ENCODE data around the gene CNTNAP5.
A peak's percentile ranks its signal among the peaks of the same experiment; 100 is the strongest.

CNTNAP5 gene

DNA sequence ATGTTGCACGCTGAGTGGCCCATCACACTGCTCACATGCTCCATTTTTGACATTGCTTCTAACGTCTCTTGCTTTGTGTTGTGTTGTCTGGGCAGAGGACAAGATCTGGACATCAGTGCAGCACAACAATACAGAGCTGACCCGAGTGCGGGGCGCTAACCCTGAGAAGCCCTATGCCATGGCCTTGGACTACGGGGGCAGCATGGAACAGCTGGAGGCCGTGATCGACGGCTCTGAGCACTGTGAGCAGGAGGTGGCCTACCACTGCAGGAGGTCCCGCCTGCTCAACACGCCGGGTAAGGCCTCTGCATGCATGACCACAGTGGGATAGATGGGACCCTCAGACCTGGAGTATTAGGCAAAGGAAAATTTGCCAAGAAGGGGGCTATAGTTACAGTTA is 622.6 kb downstream of the CNTNAP5 start:
- H3K4me3 ChIP-seq (ENCODE audit: insufficient read length, low read depth), result no peak overlapping the region
- H3K4me1 ChIP-seq (ENCODE audit: insufficient read depth, insufficient read length), result no peaks in the 10 kb centered on the region
- H3K9me3 ChIP-seq (ENCODE audit: insufficient read depth, low read length), result no peaks in the 10 kb centered on the region
- H3K27me3 ChIP-seq (ENCODE audit: insufficient read depth, insufficient read length), result no peaks in the 10 kb centered on the region
- H3K36me3 ChIP-seq (ENCODE audit: insufficient read depth, insufficient read length, low read length), result no peaks in the 10 kb centered on the region
- H3K9ac ChIP-seq (ENCODE audit: insufficient read length, low read depth), result no peak overlapping the region
- TF ChIP-seq YY1 (IDR thresholded peaks at IDR 0.05; ENCODE audit: insufficient read depth, insufficient read length) (no peak), ZNF274 (IDR thresholded peaks at IDR 0.05; ENCODE audit: low read depth, low read length) (no peak), SUZ12 (IDR thresholded peaks at IDR 0.05; ENCODE audit: extremely low read depth, insufficient read depth, insufficient read length) (no peak)
- no peak for DNase-seq (ENCODE audit: low read depth, low spot score)

DNA sequence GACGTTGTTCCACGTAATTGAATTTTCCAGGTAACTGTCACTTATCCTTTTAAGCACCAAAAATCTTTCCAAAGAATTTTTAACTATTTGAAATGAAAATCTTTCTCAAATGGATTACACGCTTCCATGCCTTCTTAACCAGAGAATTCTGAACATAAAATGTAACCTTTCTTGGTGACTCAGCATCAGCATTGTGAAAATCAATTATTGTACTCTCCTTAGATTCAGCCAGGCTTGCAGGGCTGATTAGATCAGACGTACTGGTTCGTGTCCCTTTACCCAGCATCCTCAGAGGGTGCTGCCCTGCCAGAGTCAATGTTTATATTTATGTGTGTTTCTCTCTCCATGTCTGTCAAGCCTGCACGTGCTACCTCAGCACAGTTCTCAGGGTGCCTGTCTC is 623.9 kb downstream of the CNTNAP5 start:
- H3K9ac ChIP-seq (ENCODE audit: insufficient read length, low read depth), result no peak overlapping the region
- H3K27me3 ChIP-seq (ENCODE audit: insufficient read depth, insufficient read length), result no peaks in the 10 kb centered on the region
- H3K36me3 ChIP-seq (ENCODE audit: insufficient read depth, insufficient read length, low read length), result no peaks in the 10 kb centered on the region
- no peak for DNase-seq (ENCODE audit: low read depth, low spot score)
- H3K9me3 ChIP-seq (ENCODE audit: insufficient read depth, low read length), result no peaks in the 10 kb centered on the region
- no peaks in the 10 kb centered on the region for H3K4me1 ChIP-seq (ENCODE audit: insufficient read depth, insufficient read length)
- TF ChIP-seq SUZ12 (IDR thresholded peaks at IDR 0.05; ENCODE audit: extremely low read depth, insufficient read depth, insufficient read length) (no peak), YY1 (IDR thresholded peaks at IDR 0.05; ENCODE audit: insufficient read depth, insufficient read length) (no peak), ZNF274 (IDR thresholded peaks at IDR 0.05; ENCODE audit: low read depth, low read length) (no peak)
- no peak overlapping the region for H3K4me3 ChIP-seq (ENCODE audit: insufficient read length, low read depth)

DNA sequence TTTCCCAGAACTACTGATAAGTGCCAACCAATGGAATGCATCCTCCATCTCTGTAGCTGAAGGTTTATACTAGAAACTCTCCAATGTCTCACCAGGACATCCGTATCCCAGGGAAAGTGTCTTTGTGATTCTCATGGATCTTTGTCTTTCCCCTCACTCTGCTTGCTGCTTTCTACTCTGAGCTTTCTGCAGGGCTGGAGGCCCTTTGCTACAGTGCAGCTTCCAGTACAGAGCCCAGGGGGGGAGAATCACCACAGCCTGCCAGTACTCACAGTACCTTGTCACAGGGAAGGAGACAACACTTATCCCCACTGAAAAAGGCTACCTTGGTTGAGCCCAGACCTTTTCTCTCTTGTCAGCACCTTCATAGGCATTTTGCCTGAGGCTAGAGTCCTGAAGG is 627.0 kb downstream of the CNTNAP5 start:
- TF ChIP-seq ZNF274 (IDR thresholded peaks at IDR 0.05; ENCODE audit: low read depth, low read length), result no peak
- no peaks in the 10 kb centered on the region for H3K4me1 ChIP-seq (ENCODE audit: insufficient read depth, insufficient read length)
- no peak for DNase-seq (ENCODE audit: low read depth, low spot score)

DNA sequence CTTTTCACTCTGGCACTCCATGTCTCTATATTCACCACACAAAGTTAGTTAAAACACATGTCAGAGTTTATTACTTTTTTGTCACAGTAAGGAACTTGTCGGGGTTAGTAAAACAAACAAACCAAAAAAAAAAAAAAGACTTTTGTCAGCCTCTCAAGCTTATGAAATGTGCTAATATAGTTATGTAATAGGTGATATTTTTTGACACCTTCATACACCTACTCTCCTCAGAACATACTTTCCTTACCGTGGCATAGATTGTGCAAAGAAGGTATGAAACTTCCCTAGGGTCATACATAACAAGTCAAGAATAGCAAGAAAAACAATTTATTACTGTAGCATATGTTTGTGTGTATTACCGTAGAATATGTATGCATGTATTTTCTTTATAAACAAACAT is 633.3 kb downstream of the CNTNAP5 start:
- Histone ChIP-seq H3K27me3 (ENCODE audit: insufficient read depth, insufficient read length) (no peaks in the 10 kb centered on the region), H3K4me1 (ENCODE audit: insufficient read depth, insufficient read length) (no peaks in the 10 kb centered on the region), H3K9ac (ENCODE audit: insufficient read length, low read depth) (no peak overlapping the region), H3K9me3 (ENCODE audit: insufficient read depth, low read length) (no peaks in the 10 kb centered on the region), H3K4me3 (ENCODE audit: insufficient read length, low read depth) (no peak overlapping the region), H3K36me3 (ENCODE audit: insufficient read depth, insufficient read length, low read length) (no peaks in the 10 kb centered on the region)
- TF ChIP-seq SUZ12 (IDR thresholded peaks at IDR 0.05; ENCODE audit: extremely low read depth, insufficient read depth, insufficient read length) (no peak), YY1 (IDR thresholded peaks at IDR 0.05; ENCODE audit: insufficient read depth, insufficient read length) (no peak)
- DNase-seq (ENCODE audit: low read depth, low spot score), result no peak

More for the DNA sequence above, 627.0 kb downstream of the CNTNAP5 start:
- no peaks in the 10 kb centered on the region for H3K36me3 ChIP-seq (ENCODE audit: insufficient read depth, insufficient read length, low read length)
- no peak overlapping the region for H3K9ac ChIP-seq (ENCODE audit: insufficient read length, low read depth)
- H3K9me3 ChIP-seq (ENCODE audit: insufficient read depth, low read length), result no peaks in the 10 kb centered on the region
- no peaks in the 10 kb centered on the region for H3K27me3 ChIP-seq (ENCODE audit: insufficient read depth, insufficient read length)
- no peak overlapping the region for H3K4me3 ChIP-seq (ENCODE audit: insufficient read length, low read depth)

DNA sequence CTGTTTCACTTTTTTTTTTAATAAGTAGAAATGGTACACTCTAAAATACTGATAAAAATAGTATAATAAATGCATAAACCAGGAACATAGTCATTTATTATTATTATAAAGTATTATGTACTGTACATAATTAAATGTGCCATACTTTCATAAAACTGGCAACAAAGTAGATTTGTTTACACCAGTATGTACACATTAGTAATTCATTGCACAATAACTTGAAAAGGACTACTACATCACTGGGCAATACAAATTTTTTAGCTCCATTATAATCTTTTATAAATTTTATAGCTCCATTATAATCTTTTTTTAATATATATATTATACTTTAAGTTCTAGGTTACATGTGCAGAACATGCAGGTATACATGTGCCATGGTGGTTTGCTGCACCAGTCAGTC is 636.5 kb downstream of the CNTNAP5 start:
- DNase-seq (ENCODE audit: low read depth, low spot score), result no peak
- Histone ChIP-seq H3K9ac (ENCODE audit: insufficient read length, low read depth) (no peak overlapping the region), H3K27me3 (ENCODE audit: insufficient read depth, insufficient read length) (no peaks in the 10 kb centered on the region), H3K36me3 (ENCODE audit: insufficient read depth, insufficient read length, low read length) (no peaks in the 10 kb centered on the region), H3K4me3 (ENCODE audit: insufficient read length, low read depth) (no peak overlapping the region), H3K4me1 (ENCODE audit: insufficient read depth, insufficient read length) (no peaks in the 10 kb centered on the region), H3K9me3 (ENCODE audit: insufficient read depth, low read length) (no peaks in the 10 kb centered on the region)
- no peak for TF ChIP-seq SUZ12 (IDR thresholded peaks at IDR 0.05; ENCODE audit: extremely low read depth, insufficient read depth, insufficient read length)
- TF ChIP-seq ZNF274 (IDR thresholded peaks at IDR 0.05; ENCODE audit: low read depth, low read length), result no peak
- no peak for TF ChIP-seq YY1 (IDR thresholded peaks at IDR 0.05; ENCODE audit: insufficient read depth, insufficient read length)

DNA sequence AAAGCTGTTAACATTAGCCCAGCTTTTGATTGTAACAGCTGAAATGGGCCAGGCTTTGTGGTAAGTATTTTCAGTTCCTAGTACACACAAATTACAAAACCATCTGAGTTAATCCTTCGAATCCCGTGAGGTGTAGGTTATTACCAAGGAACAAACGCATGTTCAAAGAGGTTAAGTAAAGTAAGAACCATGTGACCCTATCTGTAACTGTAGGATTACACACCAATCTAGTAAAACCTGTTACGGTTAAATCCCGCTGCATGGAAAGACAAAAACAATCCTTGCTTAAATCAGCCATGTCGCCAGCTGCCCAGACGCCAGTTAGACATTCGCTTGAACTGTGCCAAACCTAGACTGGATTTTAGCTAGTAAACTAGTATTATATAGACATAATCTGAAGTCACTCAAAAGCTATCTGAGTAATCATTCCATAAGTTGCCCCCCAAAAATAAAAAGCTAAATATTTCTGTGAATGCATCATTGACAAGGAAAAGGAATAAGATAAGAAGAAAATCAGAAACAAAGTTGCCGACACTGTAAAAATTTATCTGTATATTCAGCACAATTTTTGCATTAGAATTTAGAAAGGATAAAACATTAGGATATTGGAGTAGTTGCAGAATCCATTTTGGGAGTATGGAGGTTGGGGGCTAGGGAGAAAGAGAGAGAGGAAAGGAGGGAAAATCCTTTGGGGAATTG is 638.0 kb downstream of the CNTNAP5 start:
- no peaks in the 10 kb centered on the region for H3K9me3 ChIP-seq (ENCODE audit: insufficient read depth, low read length)
- H3K4me3 ChIP-seq (ENCODE audit: insufficient read length, low read depth), result no peak overlapping the region
- TF ChIP-seq SUZ12 (IDR thresholded peaks at IDR 0.05; ENCODE audit: extremely low read depth, insufficient read depth, insufficient read length), result no peak
- TF ChIP-seq ZNF274 (IDR thresholded peaks at IDR 0.05; ENCODE audit: low read depth, low read length), result no peak
- TF ChIP-seq YY1 (IDR thresholded peaks at IDR 0.05; ENCODE audit: insufficient read depth, insufficient read length), result no peak
- H3K36me3 ChIP-seq (ENCODE audit: insufficient read depth, insufficient read length, low read length), result no peaks in the 10 kb centered on the region
- no peaks in the 10 kb centered on the region for H3K27me3 ChIP-seq (ENCODE audit: insufficient read depth, insufficient read length)
- no peak for DNase-seq (ENCODE audit: low read depth, low spot score)
- no peaks in the 10 kb centered on the region for H3K4me1 ChIP-seq (ENCODE audit: insufficient read depth, insufficient read length)
- H3K9ac ChIP-seq (ENCODE audit: insufficient read length, low read depth), result no peak overlapping the region

DNA sequence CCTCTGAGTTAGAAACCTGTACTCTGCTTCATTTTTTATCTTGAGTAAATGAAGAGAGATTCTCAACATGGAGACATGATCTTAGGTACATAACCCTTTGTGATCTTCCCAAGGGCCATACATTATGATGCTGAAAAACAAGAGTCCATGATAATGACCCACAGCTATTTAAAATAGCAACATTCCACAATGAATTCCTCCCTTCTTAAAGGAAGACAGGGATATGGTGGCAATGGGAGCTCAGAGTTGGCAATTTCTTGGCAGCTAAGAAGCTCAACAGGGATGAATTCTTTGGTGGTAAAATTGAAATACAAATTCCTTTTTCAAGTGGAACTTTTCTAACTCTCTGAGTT is 638.5 kb downstream of the CNTNAP5 start:
- no peak overlapping the region for H3K9ac ChIP-seq (ENCODE audit: insufficient read length, low read depth)
- H3K27me3 ChIP-seq (ENCODE audit: insufficient read depth, insufficient read length), result no peaks in the 10 kb centered on the region
- no peak overlapping the region for H3K4me3 ChIP-seq (ENCODE audit: insufficient read length, low read depth)
- DNase-seq (ENCODE audit: low read depth, low spot score), result peak; percentile 32
- H3K4me1 ChIP-seq (ENCODE audit: insufficient read depth, insufficient read length), result no peaks in the 10 kb centered on the region
- H3K9me3 ChIP-seq (ENCODE audit: insufficient read depth, low read length), result no peaks in the 10 kb centered on the region
- no peaks in the 10 kb centered on the region for H3K36me3 ChIP-seq (ENCODE audit: insufficient read depth, insufficient read length, low read length)
- TF ChIP-seq YY1 (IDR thresholded peaks at IDR 0.05; ENCODE audit: insufficient read depth, insufficient read length), result no peak
- TF ChIP-seq SUZ12 (IDR thresholded peaks at IDR 0.05; ENCODE audit: extremely low read depth, insufficient read depth, insufficient read length), result no peak
- TF ChIP-seq ZNF274 (IDR thresholded peaks at IDR 0.05; ENCODE audit: low read depth, low read length), result no peak
